Trophoblast cell (in vitro differentiated cells and primary cell): ENCODE results near the gene SEZ6.

Experiments used
- DNase-seq, 2 donors: peaks; one replicate each; pipeline ENCODE4 v3.0.0-alpha.2; 2016
- H2AFZ ChIP-seq: 2 replicates; pipeline ENCODE4 v1.6.1; 2013; ENCODE audit warnings: low read length, moderate library complexity, mild to moderate bottlenecking; ENCODE audit not compliant: insufficient read depth, poor library complexity
- H2AK5ac ChIP-seq: 2 replicates; pipeline ENCODE4 v1.6.1; 2013; ENCODE audit warnings: mild to moderate bottlenecking, low read length
- H2BK120ac ChIP-seq: 2 replicates; pipeline ENCODE4 v1.6.1; 2013; ENCODE audit warnings: low read length, mild to moderate bottlenecking, moderate library complexity; ENCODE audit not compliant: insufficient read depth, poor library complexity
- H2BK12ac ChIP-seq: 2 replicates; pipeline ENCODE4 v1.6.1; 2013; ENCODE audit warnings: mild to moderate bottlenecking, low read length, moderate library complexity
- H2BK5ac ChIP-seq: 2 replicates; pipeline ENCODE4 v1.6.1; 2013; ENCODE audit warnings: low read length, low read depth, moderate library complexity, mild to moderate bottlenecking; ENCODE audit not compliant: poor library complexity
- H3K14ac ChIP-seq: 2 replicates; pipeline ENCODE4 v1.6.1; 2013; ENCODE audit warnings: mild to moderate bottlenecking, low read length
- H3K18ac ChIP-seq: 2 replicates; pipeline ENCODE4 v1.6.1; 2013; ENCODE audit warnings: mild to moderate bottlenecking, low read length
- H3K23ac ChIP-seq: 2 replicates; pipeline ENCODE4 v1.6.1; 2013; ENCODE audit warnings: low read length
- H3K27ac ChIP-seq: 2 replicates; pipeline ENCODE4 v1.5.1; 2013; ENCODE audit warnings: low read depth, mild to moderate bottlenecking, inconsistent platforms, low read length, moderate library complexity
- H3K27me3 ChIP-seq: 2 replicates; pipeline ENCODE4 v1.6.1; 2013; ENCODE audit warnings: inconsistent platforms, mild to moderate bottlenecking, low read length, moderate library complexity; ENCODE audit not compliant: insufficient read depth
- H3K36me3 ChIP-seq, 2 experiments: 1 replicate in 1 of 2; 2 replicates in 1 of 2; pipeline ENCODE4 v1.6.1; 2013; ENCODE audit warnings: low read length in 2 of 2, mild to moderate bottlenecking in 2 of 2, moderate library complexity in 1 of 2; ENCODE audit not compliant: insufficient read depth in 2 of 2, control insufficient read depth in 1 of 2
- H3K4ac ChIP-seq: 2 replicates; pipeline ENCODE4 v1.6.1; 2013; ENCODE audit warnings: low read depth, mild to moderate bottlenecking, low read length, moderate library complexity
- H3K4me1 ChIP-seq, 2 experiments: 1 replicate in 1 of 2; 2 replicates in 1 of 2; pipeline ENCODE4 v1.6.1; 2013; ENCODE audit warnings: low read length in 2 of 2, mild to moderate bottlenecking in 2 of 2, moderate library complexity in 1 of 2; ENCODE audit not compliant: insufficient read depth in 2 of 2, control insufficient read depth in 1 of 2
- H3K4me2 ChIP-seq: 2 replicates; pipeline ENCODE4 v1.6.1; 2013; ENCODE audit warnings: inconsistent platforms, mild to moderate bottlenecking, low read length, moderate library complexity
- H3K4me3 ChIP-seq: 2 replicates; pipeline ENCODE4 v1.5.1; 2013; ENCODE audit warnings: mild to moderate bottlenecking, low read depth, low read length, inconsistent platforms
- H3K79me1 ChIP-seq: one replicate; pipeline ENCODE4 v1.6.1; 2013; ENCODE audit warnings: low read length
- H3K79me2 ChIP-seq: 2 replicates; pipeline ENCODE4 v1.6.1; 2013; ENCODE audit warnings: low read length, mild to moderate bottlenecking; ENCODE audit not compliant: control insufficient read depth, insufficient read depth, poor library complexity
- H3K9ac ChIP-seq: 2 replicates; pipeline ENCODE4 v1.6.1; 2013; ENCODE audit warnings: mild to moderate bottlenecking, low read length
- H3K9me3 ChIP-seq: 2 replicates; pipeline ENCODE4 v1.6.1; 2013; ENCODE audit warnings: low read depth, mild to moderate bottlenecking, control low read depth, inconsistent platforms, low read length; ENCODE audit not compliant: insufficient read depth
- H4K12ac ChIP-seq: 2 replicates; pipeline ENCODE4 v1.6.1; 2013; ENCODE audit warnings: low read depth, mild to moderate bottlenecking, low read length, moderate library complexity
- H4K8ac ChIP-seq: 2 replicates; pipeline ENCODE4 v1.6.1; 2013; ENCODE audit warnings: low read depth, mild to moderate bottlenecking, low read length, moderate library complexity
- H4K91ac ChIP-seq: one replicate; pipeline ENCODE4 v1.6.1; 2013; ENCODE audit warnings: low read depth, mild to moderate bottlenecking, low read length, moderate library complexity
- WGBS: extraction: QIAGEN DNeasy Blood & Tissue Kit; methylation state at CpG from one replicate; pipeline ENCODE4 v1.1.7; 2013; ENCODE audit warnings: missing lambda C conversion rate; ENCODE audit not compliant: insufficient read length, insufficient coverage; ENCODE audit errors: extremely low coverage; 5-methylcytosine and 5-hydroxymethylcytosine counted together

The SEZ6 gene

DNA sequence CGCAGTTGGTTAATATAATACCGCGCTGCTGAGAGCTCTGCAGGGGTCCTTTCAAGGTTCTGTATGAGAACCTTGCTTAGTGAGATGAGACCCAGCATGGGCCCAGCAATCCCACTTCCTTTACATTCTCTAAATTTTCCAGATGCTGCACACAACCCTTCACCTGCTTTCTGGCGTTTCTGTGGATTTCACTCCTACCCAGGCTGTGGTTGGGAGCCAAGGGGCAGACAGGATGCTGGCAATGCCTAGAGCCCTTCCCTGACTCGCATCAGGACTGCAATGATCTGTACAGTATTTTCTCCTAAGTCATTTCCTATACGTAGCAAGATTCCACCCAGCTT lies 27.0 kb upstream of the SEZ6 start:
- H3K79me1 ChIP-seq: no peaks in the 10 kb centered on the region
- H3K36me3 ChIP-seq: no peaks in the 10 kb centered on the region
- H3K4me3 ChIP-seq: no peak overlapping the region
- H2AFZ ChIP-seq: no peak overlapping the region
- H4K8ac ChIP-seq: no peak overlapping the region
- no peak overlapping the region for H2BK120ac ChIP-seq
- H2AK5ac ChIP-seq: no peak overlapping the region
- H3K9me3 ChIP-seq: peaks cover 3% of the 10 kb centered on the region
- H3K4me2 ChIP-seq: peak overlapping the region; percentile 4
- no peak overlapping the region for H3K4ac ChIP-seq
- no peaks in the 10 kb centered on the region for H3K79me2 ChIP-seq
- H3K4me1 ChIP-seq: peaks cover 0 to 10% of the 10 kb centered on the region in 2 experiments
- H4K12ac ChIP-seq: no peak overlapping the region
- H3K9ac ChIP-seq: no peak overlapping the region
- no peak overlapping the region for H2BK12ac ChIP-seq
- no peak overlapping the region for H3K14ac ChIP-seq
- H3K18ac ChIP-seq: no peak overlapping the region
- H3K27ac ChIP-seq: no peak overlapping the region
- peak; percentile 84 to 88 for DNase-seq
- peaks cover 5% of the 10 kb centered on the region for H3K27me3 ChIP-seq
- H4K91ac ChIP-seq: no peak overlapping the region
- H3K23ac ChIP-seq: no peak overlapping the region
- WGBS: no CpG with 5 or more reads among the region's 6 CpGs
- no peak overlapping the region for H2BK5ac ChIP-seq

DNA sequence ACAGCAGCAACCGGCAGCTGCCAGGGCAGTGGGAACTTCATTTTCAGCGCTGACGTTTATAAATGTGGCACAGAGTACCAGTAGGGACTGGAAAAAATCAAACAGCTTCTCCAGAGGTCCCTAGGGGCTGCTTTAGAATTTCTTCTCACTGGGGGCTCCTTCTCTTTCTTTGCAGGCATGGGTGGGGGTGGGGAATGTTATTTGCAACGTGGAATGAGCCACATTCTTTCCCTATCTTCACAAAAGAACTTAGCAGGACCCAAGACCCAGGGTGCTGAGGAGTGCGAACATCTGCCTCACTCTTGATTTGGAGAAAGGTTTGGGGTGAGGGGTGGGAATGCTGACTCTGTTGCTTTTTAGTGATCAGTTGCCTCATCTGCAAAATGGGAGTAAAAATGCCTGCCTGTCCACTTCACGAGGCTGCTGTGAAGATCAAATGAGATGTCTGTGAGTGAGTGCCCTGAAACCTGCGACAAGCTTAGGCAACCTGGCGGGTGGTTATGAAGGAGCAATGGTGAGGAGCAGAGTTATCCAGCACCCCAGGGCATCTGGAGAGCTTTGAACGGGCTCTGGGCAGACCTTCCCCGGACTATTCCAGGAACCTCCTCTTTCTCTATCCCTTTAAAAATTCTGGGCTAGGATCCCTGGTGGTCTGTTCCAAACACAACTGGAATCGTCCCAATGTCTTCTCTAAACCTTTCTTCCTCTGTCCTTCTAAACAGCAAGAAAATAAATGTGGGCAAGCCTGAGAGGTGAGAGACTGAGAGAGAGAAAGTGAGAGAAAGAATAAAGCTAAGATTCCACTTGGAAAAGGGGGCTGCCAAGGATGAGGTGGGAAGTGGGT lies 26.4 kb upstream of the SEZ6 start:
- no peak overlapping the region for H2AK5ac ChIP-seq
- H4K91ac ChIP-seq: no peak overlapping the region
- H2BK120ac ChIP-seq: no peak overlapping the region
- H3K4ac ChIP-seq: no peak overlapping the region
- H3K4me1 ChIP-seq: peaks cover 0 to 10% of the 10 kb centered on the region in 2 experiments
- no peaks in the 10 kb centered on the region for H3K79me1 ChIP-seq
- no peak overlapping the region for H2BK5ac ChIP-seq
- H3K14ac ChIP-seq: no peak overlapping the region
- peaks cover 3% of the 10 kb centered on the region for H3K9me3 ChIP-seq
- no peak overlapping the region for H2AFZ ChIP-seq
- no CpG with 5 or more reads among the region's 11 CpGs for WGBS
- no peaks in the 10 kb centered on the region for H3K36me3 ChIP-seq
- peaks cover 5% of the 10 kb centered on the region for H3K27me3 ChIP-seq
- peak in 1 of 2 donors; percentile 53 for DNase-seq
- no peak overlapping the region for H2BK12ac ChIP-seq
- no peaks in the 10 kb centered on the region for H3K79me2 ChIP-seq
- H4K8ac ChIP-seq: no peak overlapping the region
- H3K9ac ChIP-seq: no peak overlapping the region
- no peak overlapping the region for H4K12ac ChIP-seq
- H3K4me3 ChIP-seq: no peak overlapping the region
- no peak overlapping the region for H3K18ac ChIP-seq
- no peak overlapping the region for H3K27ac ChIP-seq
- peak overlapping the region; percentile 4 for H3K4me2 ChIP-seq
- H3K23ac ChIP-seq: no peak overlapping the region

DNA sequence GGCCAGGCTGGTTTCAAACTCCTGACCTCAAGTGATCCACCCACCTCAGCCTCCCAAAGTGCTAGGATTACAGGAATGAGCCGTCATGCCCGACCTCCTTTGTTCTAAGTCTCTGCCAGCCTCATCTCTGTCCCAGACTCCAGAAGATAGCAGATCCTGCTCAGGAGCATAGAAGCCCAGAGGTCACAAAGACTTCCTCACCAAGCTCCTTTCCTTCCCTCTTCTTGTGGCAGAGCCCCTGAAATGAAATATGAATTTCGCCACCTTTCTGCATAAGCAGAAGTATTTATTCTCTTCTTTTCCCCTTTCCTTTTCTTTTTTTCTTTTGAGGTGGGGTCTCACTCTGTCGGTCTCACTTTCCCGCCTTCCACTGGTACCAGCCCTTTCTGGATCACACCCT lies 25.7 kb upstream of the SEZ6 start:
- Histone ChIP-seq H2AK5ac (no peak overlapping the region), H2BK120ac (no peak overlapping the region), H3K18ac (no peak overlapping the region), H3K27me3 (peaks cover 5% of the 10 kb centered on the region), H2BK12ac (no peak overlapping the region), H3K23ac (no peak overlapping the region), H3K27ac (no peak overlapping the region), H2AFZ (no peak overlapping the region), H3K14ac (no peak overlapping the region), H4K91ac (no peak overlapping the region), H3K4me2 (no peak overlapping the region), H3K36me3 (no peaks in the 10 kb centered on the region), H3K79me2 (no peaks in the 10 kb centered on the region), H2BK5ac (no peak overlapping the region), H3K9ac (no peak overlapping the region), H4K8ac (no peak overlapping the region), H3K4me1 (peaks cover 0 to 10% of the 10 kb centered on the region in 2 experiments), H3K4ac (no peak overlapping the region), H3K79me1 (no peaks in the 10 kb centered on the region), H4K12ac (no peak overlapping the region), H3K9me3 (peaks cover 3% of the 10 kb centered on the region), H3K4me3 (no peak overlapping the region)
- WGBS: no CpG with 5 or more reads among the region's 5 CpGs
- DNase-seq: no peak

DNA sequence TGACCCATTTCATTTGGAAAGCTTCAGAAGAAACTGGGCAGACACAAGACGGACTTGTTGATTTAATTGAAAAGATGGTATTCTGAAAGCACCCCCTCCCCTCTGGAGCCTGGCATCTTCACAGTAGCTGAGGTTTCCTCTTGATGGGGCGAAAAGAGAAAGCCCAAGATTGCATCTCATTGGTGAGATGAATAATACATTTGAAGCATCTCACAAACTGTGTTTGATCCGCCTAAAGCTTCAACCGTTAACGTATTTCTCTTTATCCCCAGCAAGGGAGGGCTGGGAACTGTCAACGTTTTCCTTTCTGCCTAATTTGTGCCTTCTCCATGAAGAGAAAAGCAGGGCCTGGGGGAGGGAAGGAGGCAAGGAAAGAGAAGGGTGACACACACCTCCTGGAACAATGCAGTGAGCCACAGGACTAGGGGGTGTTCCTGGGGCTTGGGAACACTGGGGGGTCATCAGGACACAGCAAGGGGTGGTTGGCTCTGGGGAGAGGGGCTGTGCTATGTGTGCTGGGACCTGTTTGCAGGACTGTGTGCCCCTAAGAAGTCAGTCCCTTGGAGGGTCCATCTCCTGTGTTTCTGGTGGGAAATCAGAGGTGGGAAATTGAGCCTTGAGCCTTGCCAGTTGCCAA lies 18.6 kb upstream of the SEZ6 start:
- WGBS: no CpG with 5 or more reads among the region's 6 CpGs
- no peak for DNase-seq
- H3K4me3 ChIP-seq: no peak overlapping the region
- H3K4me2 ChIP-seq: no peak overlapping the region
- H3K4ac ChIP-seq: no peak overlapping the region
- no peak overlapping the region for H2AK5ac ChIP-seq
- no peak overlapping the region for H4K12ac ChIP-seq
- H2BK12ac ChIP-seq: no peak overlapping the region
- no peak overlapping the region for H2BK5ac ChIP-seq
- no peak overlapping the region for H3K9ac ChIP-seq
- no peak overlapping the region for H3K27ac ChIP-seq
- no peaks in the 10 kb centered on the region for H3K9me3 ChIP-seq
- no peak overlapping the region for H3K23ac ChIP-seq
- H3K4me1 ChIP-seq: no peaks in the 10 kb centered on the region
- no peak overlapping the region for H4K8ac ChIP-seq
- no peak overlapping the region for H2AFZ ChIP-seq
- H3K18ac ChIP-seq: no peak overlapping the region
- H3K79me1 ChIP-seq: no peaks in the 10 kb centered on the region
- H3K79me2 ChIP-seq: no peaks in the 10 kb centered on the region
- H3K36me3 ChIP-seq: no peaks in the 10 kb centered on the region
- H4K91ac ChIP-seq: no peak overlapping the region
- no peak overlapping the region for H2BK120ac ChIP-seq
- peaks cover 8% of the 10 kb centered on the region for H3K27me3 ChIP-seq
- H3K14ac ChIP-seq: no peak overlapping the region
